ENCODE data around the gene GDNF. TPM values are rescaled to one million over a fixed set of nuclear protein-coding genes. Genes with fewer than 3 reads are reported as not detected.
"Not testable (repeated sequence)": the region's sequence is repeated elsewhere in the genome, so short reads cannot be mapped to it uniquely, and the experiment has no call there.

Gene GDNF
- total RNA-seq, 1 donor from 2014 or later = 0.13 TPM

DNA sequence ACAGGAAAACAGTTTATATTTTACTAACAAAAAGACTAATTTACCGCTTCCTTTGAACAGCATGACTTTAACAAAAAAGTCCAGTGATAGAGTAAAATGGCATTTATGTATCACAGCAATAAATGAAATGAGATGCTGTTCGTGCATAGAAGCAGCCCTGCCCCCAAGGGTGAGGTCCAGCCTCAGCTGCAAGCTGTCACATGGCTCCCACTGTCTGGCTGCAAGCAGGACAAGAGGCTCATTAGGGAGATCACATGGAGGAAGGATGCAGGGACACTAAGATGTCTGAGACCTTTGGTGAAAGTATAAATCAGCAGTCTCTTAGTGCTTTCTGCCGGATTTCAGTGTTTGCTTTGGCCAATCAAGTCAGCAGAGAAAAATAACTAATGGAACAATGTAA, 23.0 kb downstream of the GDNF start:
- DNase-seq (ENCODE audit: low spot score) = no peak

- no peak for DNase-seq (ENCODE audit: low spot score)
Measured at GRCh38 chr5:37816331-37816730, 23.5 kb downstream of the GDNF start.

- no peak for DNase-seq (ENCODE audit: low spot score)
Measured at GRCh38 chr5:37815913-37816312, 23.9 kb downstream of the GDNF start.

DNA sequence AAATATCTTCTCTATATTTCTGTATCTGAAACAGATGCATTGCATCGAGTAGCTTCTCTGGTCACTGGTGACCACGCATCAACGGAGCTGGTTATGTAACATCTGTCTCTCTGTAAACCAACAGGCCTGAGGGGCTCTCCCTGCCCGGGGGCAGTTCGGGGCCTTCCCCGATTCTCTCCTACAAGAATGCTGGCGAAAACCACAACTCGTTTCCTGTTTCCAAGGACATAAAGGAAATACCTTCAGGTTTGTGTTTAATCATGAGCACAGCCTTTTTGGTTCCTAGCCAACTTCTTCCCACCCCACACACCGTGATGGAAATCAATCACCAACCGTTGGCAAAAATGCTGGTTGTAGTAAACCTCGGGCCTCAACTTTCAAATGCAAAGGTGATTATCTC, 25.1 kb downstream of the GDNF start:
- no peak for DNase-seq (ENCODE audit: low spot score)

- no peak for DNase-seq (ENCODE audit: low spot score)
Measured at GRCh38 chr5:37812365-37812764, 27.5 kb downstream of the GDNF start.

DNA sequence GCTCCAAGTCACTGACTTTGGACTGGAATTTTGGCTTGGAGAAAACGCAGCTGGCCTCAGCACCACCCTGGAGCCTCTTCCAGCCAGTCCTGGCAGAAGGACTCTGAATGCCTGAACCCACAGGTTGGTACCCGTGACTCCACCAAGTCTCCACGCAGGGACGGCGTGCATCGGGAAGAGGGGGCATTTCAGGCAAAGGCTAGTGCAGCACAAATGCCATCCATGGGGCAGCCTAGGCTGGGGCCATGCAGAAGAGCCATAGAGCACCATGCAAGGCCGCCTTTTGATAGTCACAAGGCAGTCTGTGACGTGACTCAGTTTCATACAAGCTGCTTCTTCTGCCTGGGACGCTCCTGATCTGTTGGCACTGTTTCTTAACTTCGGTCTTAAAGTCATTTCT, 28.0 kb downstream of the GDNF start:
- no peak for DNase-seq (ENCODE audit: low spot score)

DNA sequence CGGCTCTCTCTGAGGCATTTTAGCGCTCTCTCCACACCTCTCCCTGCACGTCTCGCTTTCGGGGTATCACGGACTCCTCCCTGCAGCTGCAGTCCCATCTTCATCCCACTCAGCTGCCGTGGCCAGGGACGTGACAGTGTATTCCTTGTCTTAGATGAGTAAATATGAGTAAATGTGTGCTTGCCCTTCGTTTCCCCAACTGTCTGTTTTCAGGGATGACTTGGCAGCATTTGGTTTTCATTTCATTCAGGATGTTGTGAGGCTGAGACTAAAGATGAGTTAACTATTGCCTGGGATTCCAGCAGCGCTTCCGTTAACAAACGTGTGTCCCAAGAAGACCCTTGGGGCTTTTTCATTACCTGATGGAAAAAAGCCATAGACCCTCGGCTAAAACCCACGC, 29.5 kb downstream of the GDNF start:
- no peak for DNase-seq (ENCODE audit: low spot score)

DNA sequence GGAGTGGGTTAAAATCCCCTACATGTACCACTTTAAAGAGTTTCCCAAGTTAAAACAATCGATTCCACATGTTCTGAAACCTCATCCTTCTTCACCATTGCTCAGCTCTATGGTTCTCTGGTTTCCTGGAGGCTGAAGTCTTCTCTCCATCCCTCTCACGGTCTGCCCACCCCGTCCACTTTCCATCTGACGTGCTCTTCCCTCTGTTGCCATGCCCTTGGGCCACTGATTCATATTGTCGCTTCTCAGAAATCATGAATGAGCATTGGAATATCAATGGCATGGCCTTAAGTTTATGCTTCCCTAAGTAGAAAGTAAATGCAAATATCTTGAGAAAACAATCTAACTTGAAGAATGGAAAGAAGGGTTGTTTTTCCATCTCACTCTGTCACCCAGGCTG, 30.9 kb downstream of the GDNF start:
- DNase-seq (ENCODE audit: low spot score) = no peak

- no peak for DNase-seq (ENCODE audit: low spot score)
Measured at GRCh38 chr5:37807621-37808301, 32.1 kb downstream of the GDNF start.

GRCh38 chr5:37807015-37807414, 32.8 kb downstream of the GDNF start:
- DNase-seq (ENCODE audit: low spot score) = no peak

DNA sequence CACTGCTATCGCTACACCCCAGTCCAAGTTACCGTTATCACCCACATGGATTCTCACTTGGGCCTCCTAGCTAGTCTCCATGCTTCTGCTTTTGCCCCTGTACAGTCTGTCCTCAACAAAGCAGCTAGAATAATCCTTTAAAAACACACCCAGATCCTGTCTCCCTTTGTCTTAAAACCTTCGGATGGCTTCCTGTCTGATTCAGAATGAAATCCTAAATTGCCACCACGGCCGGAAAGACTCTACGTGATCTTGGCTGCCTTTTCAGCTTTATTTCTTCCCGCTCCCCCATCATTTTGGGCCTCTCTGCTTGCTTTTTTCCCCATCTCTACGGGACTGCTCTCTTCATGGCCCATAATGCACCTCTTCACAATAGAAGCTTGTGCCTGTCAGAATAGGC, 33.4 kb downstream of the GDNF start:
- no peak for DNase-seq (ENCODE audit: low spot score)

DNA sequence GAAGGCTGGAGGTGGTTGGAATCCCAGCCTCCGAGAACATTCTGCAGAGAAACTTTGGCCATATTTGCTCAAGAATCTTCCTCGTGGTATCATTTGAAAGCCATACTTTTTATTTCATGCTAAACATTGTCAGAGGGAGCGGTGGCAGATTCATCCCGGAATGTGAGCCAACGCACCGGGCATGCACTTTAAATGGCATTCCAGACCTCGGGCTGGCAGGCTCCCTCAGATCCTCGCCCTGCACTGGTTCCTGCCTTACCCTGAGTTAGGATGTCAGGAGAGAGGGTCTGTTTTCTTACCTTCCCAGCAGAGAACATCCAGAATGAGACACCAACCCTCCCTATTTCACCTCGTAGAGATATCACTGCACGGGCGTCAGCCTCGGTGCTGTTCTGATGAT, 33.8 kb downstream of the GDNF start:
- no peak for DNase-seq (ENCODE audit: low spot score)

DNA sequence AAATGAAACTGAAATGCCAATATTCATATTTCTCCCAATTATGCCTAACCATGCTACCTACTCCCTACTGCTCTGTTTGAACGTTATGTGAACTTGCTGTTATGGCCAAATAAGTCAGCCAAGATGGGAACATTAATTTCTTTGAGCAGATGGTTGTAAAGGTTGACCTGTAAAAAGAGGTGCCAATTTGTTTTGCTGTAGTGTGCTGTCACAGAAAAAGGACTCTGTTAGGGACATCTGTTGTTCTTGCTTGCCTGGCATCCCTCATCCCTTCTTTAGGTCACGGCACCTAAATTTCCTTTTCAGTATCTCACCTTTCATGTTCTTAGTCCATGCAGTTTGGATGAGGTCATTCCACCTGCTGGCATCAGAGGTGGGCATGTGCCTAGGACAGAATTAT, 35.4 kb downstream of the GDNF start:
- no peak for DNase-seq (ENCODE audit: low spot score)

- DNase-seq (ENCODE audit: low spot score) = no peak
Measured at GRCh38 chr5:37803487-37803886, 36.4 kb downstream of the GDNF start.

DNA sequence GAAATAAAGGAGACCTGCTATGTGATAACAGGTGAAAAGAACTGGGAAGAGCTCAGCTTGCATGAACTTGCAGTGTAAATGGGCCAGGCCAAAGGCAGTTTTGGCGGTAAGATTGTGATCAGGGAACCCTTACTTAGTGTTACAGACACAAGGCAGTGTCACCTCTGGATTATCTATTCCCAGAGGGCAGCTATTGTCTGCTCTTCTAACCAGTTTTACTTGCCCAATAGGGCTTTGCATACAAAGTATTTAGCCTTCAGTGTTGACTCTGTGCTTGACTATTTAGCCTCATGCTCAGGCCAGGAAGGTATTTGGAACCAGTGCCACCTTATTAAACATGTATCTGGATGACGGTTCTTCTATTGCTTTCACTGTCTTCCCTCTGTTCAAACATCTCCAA, 38.3 kb downstream of the GDNF start:
- DNase-seq (ENCODE audit: low spot score) = no peak

DNA sequence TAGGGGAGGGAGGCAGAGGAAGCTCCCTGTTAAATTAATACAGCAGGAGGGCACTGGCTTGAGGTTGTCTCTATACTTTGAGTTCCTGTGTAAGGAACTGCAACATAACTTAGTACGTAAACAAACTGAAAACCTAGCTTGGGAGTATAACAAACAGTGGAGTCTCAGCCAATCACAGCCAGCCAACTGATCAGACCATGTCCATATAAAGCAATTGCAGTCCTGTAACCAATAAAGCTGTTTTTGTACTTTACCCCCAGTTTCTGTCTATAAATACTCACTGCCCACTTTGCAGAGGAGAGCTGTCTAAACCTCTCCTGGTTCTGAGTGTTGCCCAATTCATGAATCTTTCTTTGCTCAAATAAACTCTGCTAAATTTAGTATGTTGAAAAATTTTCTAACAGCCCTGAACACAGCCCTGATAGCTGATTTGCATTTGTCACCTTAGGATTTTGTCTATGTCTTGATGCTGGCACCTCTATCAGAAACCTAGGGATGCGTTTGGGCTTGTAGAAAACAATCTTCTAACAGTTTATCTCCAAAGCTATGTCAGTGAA, 39.9 kb downstream of the GDNF start:
- DNase-seq (ENCODE audit: low spot score) = no peak

DNA sequence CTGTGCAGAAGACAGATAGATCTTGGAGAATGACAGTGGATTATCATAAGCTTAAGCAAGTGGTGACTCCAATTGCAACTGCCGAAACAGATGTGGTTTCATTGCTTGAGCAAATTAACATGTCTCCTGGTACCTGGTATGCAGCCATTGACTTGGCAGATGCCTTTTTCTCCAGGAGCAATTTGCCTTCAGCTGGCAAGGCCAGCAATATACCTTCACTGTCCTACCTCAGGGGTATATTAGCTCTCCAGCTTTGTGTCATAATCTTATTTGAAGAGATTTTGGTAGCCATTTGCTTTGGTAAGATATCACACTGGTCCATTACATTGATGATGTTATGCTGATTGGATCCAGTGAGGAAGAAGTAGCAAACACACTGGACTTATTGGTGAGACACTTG, 43.4 kb downstream of the GDNF start:
- DNase-seq (ENCODE audit: low spot score) = not testable (repeated sequence)

- DNase-seq (ENCODE audit: low spot score) = not testable (repeated sequence)
Measured at GRCh38 chr5:37795292-37795691, 44.5 kb downstream of the GDNF start.

DNA sequence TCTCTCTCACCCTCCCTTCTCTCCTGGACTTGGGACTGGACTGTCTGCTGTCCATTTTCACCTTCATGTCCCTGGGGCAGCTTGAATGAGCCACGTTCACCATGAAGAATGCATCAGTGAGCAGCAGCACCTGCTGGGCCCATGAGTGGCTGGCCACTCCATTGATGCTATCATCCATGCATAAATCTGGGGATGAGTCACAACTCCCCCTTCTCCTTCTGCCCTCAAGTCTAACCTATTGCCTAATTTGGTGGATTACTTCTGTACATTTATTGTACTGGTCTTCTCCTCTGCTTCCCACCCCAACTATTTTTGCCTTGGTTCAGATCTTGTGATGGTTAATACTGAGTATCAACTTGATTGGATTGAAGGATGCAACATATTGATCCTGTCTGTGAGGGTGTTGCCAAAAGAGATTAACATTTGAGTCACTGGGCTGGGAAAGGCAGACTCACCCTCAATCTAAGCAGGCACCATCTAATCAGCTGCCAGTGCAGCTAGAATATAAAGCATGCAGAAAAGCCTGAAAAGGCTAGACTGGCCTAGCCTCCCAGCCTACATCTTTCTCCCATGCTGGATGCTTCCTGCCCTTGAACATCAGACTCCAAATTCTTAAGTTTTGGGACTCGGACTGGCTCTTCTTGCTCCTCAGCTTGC, 46.7 kb downstream of the GDNF start:
- no peak for DNase-seq (ENCODE audit: low spot score)

- DNase-seq (ENCODE audit: low spot score) = no peak
Measured at GRCh38 chr5:37791321-37791720, 48.5 kb downstream of the GDNF start.

GRCh38 chr5:37789991-37790390, 49.9 kb downstream of the GDNF start:
- no peak for DNase-seq (ENCODE audit: low spot score)

GRCh38 chr5:37787742-37788141, 52.1 kb downstream of the GDNF start:
- no peak for DNase-seq (ENCODE audit: low spot score)
